Measurements from ENCODE around the gene ACCS. TPM values are rescaled to one million over a fixed set of nuclear protein-coding genes. Genes with fewer than 3 reads are reported as not detected.

ACCS gene
- polyA plus RNA-seq, 2 of the 4 experiments (the other 2 are of a cell fraction): 21.7 to 24.9 TPM

DNA sequence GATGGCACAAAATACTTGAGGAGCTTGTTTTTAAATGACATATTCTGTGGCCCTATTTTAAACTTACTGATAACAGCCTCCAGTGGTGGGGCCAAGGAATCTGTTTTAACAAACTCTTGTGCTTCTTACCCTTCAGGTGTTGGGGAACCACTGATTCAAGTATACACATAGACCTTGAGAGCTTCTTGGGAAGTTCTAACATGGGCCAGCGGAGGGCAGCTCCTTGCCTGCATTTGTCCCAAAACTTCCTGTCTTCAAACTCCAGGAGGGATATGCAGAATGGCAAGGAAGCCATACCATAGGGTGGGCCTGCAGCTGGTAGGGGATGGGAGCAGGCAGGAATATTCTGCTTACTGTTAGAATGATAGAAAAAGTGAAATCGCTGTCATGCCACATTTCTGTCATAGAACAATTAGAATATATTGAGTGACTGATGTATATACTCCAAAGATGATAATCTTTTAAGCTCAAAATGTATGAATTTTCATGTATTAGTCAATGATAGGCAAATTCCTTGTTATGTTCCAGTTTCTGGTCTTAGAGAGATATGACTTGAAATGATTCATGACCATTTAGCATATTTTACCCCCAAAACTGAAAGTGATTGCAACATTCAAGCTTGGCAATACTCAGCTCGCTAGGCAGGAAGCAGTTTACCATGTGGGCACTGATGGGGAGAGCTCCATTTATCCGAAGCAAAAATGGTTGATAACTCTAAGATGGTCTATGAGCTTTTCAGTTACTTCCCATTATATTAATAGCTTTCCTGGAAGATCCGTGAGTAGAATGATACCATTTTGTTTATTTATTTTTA, 38.6 kb downstream of the ACCS start:
- H3K27ac ChIP-seq: no peak overlapping the region
- TF ChIP-seq TP53 (CRISPR knock-in tag; IDR thresholded peaks at IDR 0.05) (no peak), EP300 (IDR thresholded peaks at IDR 0.05) (no peak)
- TF ChIP-seq, protein P1, sequence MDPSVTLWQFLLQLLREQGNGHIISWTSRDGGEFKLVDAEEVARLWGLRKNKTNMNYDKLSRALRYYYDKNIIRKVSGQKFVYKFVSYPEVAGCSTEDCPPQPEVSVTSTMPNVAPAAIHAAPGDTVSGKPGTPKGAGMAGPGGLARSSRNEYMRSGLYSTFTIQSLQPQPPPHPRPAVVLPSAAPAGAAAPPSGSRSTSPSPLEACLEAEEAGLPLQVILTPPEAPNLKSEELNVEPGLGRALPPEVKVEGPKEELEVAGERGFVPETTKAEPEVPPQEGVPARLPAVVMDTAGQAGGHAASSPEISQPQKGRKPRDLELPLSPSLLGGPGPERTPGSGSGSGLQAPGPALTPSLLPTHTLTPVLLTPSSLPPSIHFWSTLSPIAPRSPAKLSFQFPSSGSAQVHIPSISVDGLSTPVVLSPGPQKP (IDR thresholded peaks at IDR 0.05; ENCODE audit: low read depth, low read length): no peak
- no peaks in the 10 kb centered on the region for H3K9me3 ChIP-seq
- ChIA-PET CTCF (interaction anchor here (0.8 to 9.8 kb wide), 12 partner anchors 9 to 452 kb away, joined by 3 to 79 read pairs (median 4); partner anchors contain the start of gene EXT2), POLR2A (interaction anchor here (0.8 kb wide), 1 partner anchor 10 kb away, joined by 3 read pairs; the partner anchor contains the start of gene EXT2)
- no peak overlapping the region for H3K4me2 ChIP-seq
- WGBS (ENCODE audit: missing lambda C conversion rate): 90% methylated on average over 5 of the region's 5 CpGs
- ATAC-seq (peak; percentile 60 to 68; a peak in 4 of 6 replicates), DNase-seq (ENCODE audit: low read depth in 1 of 2, low spot score in 1 of 2) (peak; percentile 6 to 37), FAIRE-seq (no peak)
- H3K4me1 ChIP-seq: no peaks in the 10 kb centered on the region
- no peak overlapping the region for H3K4me3 ChIP-seq

DNA sequence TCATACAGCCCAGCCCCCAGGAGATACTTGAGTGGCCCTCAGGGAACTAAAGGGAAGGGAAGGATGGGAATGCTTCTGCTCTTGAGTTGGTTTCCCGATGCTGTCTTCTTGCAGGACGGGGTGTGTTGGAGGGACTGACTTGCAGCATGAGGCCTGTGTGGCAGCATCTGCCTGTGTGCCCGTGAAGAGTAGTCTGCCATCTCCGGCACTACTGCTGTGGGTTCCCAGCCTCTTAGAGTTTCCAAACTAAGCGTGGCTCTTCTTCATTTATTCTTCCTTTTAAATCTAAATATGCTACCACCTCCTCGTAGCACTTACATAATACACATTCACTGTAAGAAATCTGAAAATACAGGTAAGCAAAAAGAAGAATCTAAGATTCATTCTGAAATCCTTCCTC, 42.2 kb downstream of the ACCS start:
- ChIA-PET CTCF (interaction anchor here (1.5 to 9.8 kb wide), 2 partner anchors 15 to 250 kb away, joined by 3 to 79 read pairs; partner anchors contain the start of gene EXT2), POLR2A (no interaction called here)
- FAIRE-seq (no peak), ATAC-seq (no peak), DNase-seq (ENCODE audit: low read depth in 1 of 2, low spot score in 1 of 2) (no peak)
- TF ChIP-seq BHLHE40 (IDR thresholded peaks at IDR 0.05; ENCODE audit: low read depth, low read length) (no peak), POLR2A (IDR thresholded peaks at IDR 0.05; ENCODE audit: low read length) (no peak)
- Histone ChIP-seq H3K9me3 (no peaks in the 10 kb centered on the region), H3K4me2 (no peak overlapping the region), H3K4me1 (no peaks in the 10 kb centered on the region), H3K27ac (no peak overlapping the region), H3K4me3 (no peak overlapping the region)
- 81% methylated on average over 6 of the region's 6 CpGs for WGBS (ENCODE audit: missing lambda C conversion rate)

DNA sequence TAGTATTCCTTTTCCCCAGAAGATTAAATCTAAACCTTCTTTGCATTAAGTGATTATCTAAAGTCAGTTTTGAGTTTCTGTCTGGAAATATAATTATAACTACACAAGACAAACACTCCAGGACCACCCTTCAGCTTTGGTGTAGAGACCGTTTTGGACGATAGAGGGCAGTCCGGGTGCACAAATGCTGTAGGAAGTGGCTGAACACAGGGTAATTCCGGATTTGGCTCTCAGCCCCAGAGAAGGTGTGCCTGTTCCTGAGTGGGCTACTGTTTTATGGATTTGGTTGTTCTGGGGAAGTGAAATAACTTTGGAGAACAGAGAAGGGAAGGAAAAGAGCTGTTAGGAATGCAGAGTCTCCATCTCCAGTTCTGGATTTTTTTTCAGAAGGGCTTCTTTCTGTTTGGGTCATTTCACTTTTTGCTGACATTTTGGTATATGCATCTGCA, 44.2 kb downstream of the ACCS start:
- CTCF ChIA-PET: interaction anchor here (0.6 to 9.8 kb wide), 21 partner anchors 9 to 665 kb away, joined by 3 to 79 read pairs (median 4); partner anchors contain the start of gene EXT2
- WGBS (ENCODE audit: missing lambda C conversion rate): 2% methylated on average over 4 of the region's 4 CpGs

More for the DNA sequence above, 44.2 kb downstream of the ACCS start:
- no peak overlapping the region for H3K4me3 ChIP-seq
- ATAC-seq (peak; percentile 93 to 96), FAIRE-seq (peak; percentile 72), DNase-seq (ENCODE audit: low read depth in 1 of 2, low spot score in 1 of 2) (peak; percentile 49 to 72)
- no peaks in the 10 kb centered on the region for H3K9me3 ChIP-seq
- H3K4me1 ChIP-seq: no peaks in the 10 kb centered on the region
- POLR2A ChIA-PET: interaction anchor here (0.5 kb wide), 1 partner anchor 200 kb away, joined by 4 read pairs; no protein-coding TSS in a partner anchor
- TF ChIP-seq, protein P2, sequence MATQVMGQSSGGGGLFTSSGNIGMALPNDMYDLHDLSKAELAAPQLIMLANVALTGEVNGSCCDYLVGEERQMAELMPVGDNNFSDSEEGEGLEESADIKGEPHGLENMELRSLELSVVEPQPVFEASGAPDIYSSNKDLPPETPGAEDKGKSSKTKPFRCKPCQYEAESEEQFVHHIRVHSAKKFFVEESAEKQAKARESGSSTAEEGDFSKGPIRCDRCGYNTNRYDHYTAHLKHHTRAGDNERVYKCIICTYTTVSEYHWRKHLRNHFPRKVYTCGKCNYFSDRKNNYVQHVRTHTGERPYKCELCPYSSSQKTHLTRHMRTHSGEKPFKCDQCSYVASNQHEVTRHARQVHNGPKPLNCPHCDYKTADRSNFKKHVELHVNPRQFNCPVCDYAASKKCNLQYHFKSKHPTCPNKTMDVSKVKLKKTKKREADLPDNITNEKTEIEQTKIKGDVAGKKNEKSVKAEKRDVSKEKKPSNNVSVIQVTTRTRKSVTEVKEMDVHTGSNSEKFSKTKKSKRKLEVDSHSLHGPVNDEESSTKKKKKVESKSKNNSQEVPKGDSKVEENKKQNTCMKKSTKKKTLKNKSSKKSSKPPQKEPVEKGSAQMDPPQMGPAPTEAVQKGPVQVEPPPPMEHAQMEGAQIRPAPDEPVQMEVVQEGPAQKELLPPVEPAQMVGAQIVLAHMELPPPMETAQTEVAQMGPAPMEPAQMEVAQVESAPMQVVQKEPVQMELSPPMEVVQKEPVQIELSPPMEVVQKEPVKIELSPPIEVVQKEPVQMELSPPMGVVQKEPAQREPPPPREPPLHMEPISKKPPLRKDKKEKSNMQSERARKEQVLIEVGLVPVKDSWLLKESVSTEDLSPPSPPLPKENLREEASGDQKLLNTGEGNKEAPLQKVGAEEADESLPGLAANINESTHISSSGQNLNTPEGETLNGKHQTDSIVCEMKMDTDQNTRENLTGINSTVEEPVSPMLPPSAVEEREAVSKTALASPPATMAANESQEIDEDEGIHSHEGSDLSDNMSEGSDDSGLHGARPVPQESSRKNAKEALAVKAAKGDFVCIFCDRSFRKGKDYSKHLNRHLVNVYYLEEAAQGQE (IDR thresholded peaks at IDR 0.05): no peak
- TF ChIP-seq CBX2 (IDR thresholded peaks at IDR 0.05; ENCODE audit: borderline replicate concordance, low read depth) (no peak), ZNF302 (CRISPR knock-in tag; IDR thresholded peaks at IDR 0.05) (no peak), HOXA7 (CRISPR knock-in tag; IDR thresholded peaks at IDR 0.05) (no peak), SMC3 (IDR thresholded peaks at IDR 0.05) (peak; percentile 57), HEYL (CRISPR knock-in tag; IDR thresholded peaks at IDR 0.05) (no peak), RAD21 (conservative IDR thresholded peaks at IDR 0.05 in 1 of 2, IDR thresholded peaks at IDR 0.05 in 1 of 2) (peak; percentile 76 to 79)
- TF ChIP-seq, protein P3, sequence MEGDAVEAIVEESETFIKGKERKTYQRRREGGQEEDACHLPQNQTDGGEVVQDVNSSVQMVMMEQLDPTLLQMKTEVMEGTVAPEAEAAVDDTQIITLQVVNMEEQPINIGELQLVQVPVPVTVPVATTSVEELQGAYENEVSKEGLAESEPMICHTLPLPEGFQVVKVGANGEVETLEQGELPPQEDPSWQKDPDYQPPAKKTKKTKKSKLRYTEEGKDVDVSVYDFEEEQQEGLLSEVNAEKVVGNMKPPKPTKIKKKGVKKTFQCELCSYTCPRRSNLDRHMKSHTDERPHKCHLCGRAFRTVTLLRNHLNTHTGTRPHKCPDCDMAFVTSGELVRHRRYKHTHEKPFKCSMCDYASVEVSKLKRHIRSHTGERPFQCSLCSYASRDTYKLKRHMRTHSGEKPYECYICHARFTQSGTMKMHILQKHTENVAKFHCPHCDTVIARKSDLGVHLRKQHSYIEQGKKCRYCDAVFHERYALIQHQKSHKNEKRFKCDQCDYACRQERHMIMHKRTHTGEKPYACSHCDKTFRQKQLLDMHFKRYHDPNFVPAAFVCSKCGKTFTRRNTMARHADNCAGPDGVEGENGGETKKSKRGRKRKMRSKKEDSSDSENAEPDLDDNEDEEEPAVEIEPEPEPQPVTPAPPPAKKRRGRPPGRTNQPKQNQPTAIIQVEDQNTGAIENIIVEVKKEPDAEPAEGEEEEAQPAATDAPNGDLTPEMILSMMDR (IDR thresholded peaks at IDR 0.05): peak; percentile 81
- no peak overlapping the region for H3K27ac ChIP-seq
- no peak overlapping the region for H3K4me2 ChIP-seq
